ENCODE data around the gene RNU11.
A peak's percentile ranks its signal among the peaks of the same experiment; 100 is the strongest.
"Not testable (repeated sequence)": the region's sequence is repeated elsewhere in the genome, so short reads cannot be mapped to it uniquely, and the experiment has no call there.

RNU11 gene

GRCh38 chr1:28648474-28649198, at the start of gene RNU11:
Gene RNU11 (plus strand): TSS chr1:28648600.
- peak; percentile 84 to 86 for DNase-seq

- peak in 1 of 2 donors; percentile 8 for DNase-seq
These were observed 46.7 kb upstream of the RNU11 start for GRCh38 chr1:28601696-28602095.

DNA sequence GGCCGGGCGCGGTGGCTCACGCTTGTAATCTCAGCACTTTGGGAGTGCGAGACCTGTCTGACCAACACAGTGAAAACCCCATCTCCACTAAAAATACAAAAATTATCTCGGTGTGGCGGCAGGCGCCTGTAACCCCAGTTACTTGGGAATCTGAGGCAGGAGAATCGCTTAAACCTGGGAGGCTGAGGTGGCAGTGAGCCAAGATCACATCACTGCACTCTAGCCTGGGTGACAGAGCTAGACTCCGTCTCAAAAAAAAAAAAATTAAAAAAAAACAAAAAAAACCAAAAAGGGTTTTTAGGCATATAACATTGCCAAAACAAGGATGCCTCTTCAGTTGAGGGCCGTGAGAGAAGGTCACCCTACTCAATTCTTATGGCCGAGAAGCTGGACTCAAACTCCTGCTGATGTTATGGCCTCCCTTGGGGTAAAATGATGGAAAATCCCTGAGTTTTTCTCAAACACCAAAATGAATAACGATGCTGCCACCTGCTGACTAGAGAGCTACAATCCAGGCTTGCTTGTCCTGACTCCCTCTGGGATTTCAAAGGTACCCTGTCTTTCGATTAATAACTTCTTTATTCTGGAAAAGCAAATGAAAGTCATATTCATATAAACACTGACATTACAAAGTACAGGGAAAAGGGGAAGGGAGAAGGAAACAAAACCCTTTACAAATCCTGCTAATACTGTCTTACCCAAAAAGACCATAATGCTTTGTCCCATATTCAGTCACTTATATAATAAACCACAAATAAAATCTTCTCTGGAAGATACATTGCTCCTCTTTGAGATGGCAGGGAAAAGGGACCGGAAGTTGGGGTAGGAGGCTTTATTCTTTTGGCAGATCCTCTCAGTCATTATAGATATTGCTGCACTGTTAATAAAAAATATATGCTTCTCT, 45.6 kb upstream of the RNU11 start:
- DNase-seq = peak in 1 of 2 donors; percentile 22

GRCh38 chr1:28604411-28604810, 44.0 kb upstream of the RNU11 start:
- DNase-seq = no peak

DNA sequence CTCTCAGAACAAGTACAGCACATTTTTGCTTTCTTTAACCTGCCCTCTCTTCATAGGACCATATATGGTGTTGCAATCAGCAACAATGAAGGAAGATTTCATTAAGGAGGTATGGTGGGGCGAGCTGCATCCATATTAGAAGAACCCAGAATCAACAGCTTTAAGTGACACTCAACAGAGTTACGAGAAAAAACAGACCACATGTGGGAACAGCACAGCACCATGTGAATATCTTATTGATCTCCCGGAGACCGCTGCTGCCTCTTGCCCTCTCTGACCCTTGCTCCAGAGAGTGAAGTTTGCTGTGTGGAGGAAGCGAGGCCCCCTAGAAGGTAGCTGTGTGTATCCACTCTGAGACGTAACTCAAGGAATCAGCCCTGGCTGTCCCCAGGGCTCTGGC, 43.4 kb upstream of the RNU11 start:
- DNase-seq = no peak

GRCh38 chr1:28606771-28607170, 41.6 kb upstream of the RNU11 start:
- no peak for DNase-seq

- DNase-seq = no peak
These were observed 35.2 kb upstream of the RNU11 start for GRCh38 chr1:28613175-28613574.

GRCh38 chr1:28631713-28632112, 16.7 kb upstream of the RNU11 start:
- no peak for DNase-seq

DNA sequence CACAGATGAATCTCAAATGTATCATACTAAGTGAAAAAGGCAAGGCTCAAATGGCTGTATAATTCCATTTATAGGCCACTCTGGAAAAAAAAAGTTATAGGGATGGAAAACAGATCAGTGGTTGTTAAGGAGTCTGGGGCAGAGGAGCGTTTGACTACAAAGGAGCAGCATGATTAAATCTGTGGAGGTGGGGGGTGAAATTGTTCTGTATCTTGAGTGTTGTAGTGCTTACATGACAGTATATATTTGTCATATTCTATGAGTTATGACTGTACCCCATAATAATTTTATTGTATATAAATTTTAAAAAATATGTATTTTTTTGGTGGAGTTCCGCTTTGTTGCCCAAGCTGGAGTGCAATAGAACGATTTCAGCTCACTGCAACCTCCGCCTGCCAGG, 15.8 kb upstream of the RNU11 start:
- no peak for DNase-seq

- DNase-seq = no peak
These were observed 7.6 kb upstream of the RNU11 start for GRCh38 chr1:28640766-28641165.

GRCh38 chr1:28642056-28642846, 6.1 kb upstream of the RNU11 start:
- DNase-seq = no peak

DNA sequence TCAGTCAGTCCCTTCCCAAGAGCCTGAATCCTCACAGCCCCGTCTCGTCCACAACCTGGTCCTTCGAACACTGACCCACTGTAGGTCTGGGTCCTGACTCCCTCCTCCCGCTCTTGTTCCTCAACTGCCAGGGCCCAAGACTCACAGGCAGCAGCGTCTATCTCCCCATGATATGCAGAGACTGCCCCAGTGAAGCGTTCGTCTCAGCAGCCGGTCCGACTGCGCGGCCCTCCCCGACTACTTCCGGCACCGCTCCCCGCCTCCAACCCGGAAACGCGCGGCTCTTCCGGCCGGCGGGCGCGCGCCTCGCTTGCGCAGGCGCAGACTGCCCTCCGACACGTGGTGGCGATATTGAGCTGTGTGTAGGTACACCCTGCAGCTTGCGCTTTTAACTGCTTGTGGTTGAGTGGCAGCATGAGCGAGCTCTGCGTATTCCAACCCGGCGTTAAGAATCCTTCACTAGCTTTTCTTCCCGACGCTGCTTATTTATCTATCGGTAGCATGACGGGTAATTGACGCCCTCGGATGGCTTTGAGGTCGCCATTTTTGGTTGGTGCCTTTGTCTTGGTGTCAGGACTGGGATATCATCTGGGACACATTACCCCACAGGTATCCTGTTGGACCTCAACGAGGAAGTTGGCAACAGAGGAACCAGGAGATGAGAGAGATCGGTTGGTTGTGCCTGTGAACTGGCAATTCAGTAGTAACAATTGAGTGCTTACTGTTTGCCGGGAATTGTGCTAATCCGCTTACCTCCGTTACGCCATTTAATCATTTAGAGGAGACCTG, 5.4 kb upstream of the RNU11 start, which contains the start of gene TAF12:
TAF12 (minus strand) TSS at position 221 of the 789 bp plus-strand sequence. CDS start 20,986 bp downstream, outside the sequence.
- DNase-seq = peak; percentile 88 to 90

- no peak for DNase-seq
These were observed 3.9 kb upstream of the RNU11 start for GRCh38 chr1:28644494-28644893.

DNA sequence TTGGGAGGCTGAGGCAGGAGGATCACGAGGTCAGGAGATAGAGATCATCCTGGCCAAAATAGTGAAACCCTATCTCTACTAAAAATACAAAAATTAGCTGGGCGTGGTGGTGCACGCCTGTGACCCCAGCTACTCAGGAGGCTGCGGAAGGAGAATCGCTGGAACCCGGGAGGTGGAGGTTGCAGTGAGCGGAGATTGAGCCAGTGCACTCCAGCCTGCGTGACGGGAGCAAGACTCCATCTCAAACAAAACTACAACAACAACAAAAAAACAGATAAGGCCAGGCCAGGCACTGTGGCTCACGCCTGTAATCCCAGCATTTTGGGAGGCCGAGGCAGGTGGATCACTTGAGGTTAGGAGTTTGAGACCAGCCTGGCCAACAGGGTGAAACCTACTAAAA, 3.0 kb upstream of the RNU11 start:
- DNase-seq = not testable (repeated sequence)

DNA sequence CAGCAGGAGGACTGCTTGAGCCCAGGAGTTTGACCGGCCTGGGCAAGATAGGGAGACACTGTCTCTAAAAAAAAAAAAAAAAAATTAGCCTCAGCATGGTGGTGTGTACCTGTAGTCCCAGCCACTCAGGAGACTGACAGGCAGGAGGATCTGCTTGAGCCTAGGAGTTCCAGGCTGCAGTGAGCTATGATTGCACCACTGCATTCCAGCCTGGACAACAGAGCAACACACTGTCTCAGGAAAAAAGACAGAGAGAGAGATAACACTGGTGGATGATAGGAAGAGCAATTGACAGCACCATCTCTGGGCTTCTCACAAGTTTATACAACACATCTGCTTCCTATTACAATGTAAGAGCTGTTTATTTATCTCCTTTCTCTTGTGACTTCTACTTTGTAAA, 2.4 kb upstream of the RNU11 start:
- no peak for DNase-seq

- peak; percentile 71 to 78 for DNase-seq
These were observed 359 bp upstream of the RNU11 start for GRCh38 chr1:28648008-28648473.

DNA sequence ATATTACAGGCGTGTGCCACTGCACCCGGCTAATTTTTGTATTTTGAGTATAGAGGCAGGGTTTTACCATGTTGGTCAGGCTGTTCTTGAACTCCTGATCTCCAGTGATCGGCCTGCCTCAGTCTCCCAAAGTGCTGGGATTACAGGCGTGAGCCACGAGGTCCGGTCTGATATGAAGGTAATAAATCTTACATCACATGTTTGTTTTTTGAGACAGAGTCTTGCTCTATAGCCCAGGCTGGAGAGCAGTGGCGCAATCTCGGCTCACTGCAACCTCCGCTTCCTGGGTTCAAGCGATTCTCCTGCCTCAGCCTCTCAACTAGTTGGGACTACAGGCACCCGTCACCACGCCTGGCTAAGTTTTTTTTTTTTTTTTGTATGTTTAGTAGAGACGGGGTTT, 4.7 kb downstream of the RNU11 start:
- DNase-seq = not testable (repeated sequence)

DNA sequence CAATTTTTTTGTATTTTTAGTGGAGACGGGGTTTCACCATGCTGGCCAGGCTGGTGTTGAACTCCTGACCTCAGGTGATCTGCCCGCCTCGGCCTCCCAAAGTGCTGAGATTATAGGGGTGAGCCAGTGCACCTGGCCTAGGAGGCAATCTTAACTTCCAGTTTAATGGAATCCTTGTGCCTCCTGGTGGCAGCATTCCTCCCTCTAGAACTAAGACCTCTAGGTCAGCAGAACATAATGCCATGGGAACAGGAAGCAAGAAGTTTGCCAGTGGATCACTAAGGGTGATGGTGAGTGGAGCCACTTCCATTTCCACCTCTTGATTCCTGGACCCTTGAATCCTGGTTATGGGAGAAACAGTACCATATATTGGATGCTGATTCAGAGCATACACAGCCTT, 5.5 kb downstream of the RNU11 start:
- not testable (repeated sequence) for DNase-seq

DNA sequence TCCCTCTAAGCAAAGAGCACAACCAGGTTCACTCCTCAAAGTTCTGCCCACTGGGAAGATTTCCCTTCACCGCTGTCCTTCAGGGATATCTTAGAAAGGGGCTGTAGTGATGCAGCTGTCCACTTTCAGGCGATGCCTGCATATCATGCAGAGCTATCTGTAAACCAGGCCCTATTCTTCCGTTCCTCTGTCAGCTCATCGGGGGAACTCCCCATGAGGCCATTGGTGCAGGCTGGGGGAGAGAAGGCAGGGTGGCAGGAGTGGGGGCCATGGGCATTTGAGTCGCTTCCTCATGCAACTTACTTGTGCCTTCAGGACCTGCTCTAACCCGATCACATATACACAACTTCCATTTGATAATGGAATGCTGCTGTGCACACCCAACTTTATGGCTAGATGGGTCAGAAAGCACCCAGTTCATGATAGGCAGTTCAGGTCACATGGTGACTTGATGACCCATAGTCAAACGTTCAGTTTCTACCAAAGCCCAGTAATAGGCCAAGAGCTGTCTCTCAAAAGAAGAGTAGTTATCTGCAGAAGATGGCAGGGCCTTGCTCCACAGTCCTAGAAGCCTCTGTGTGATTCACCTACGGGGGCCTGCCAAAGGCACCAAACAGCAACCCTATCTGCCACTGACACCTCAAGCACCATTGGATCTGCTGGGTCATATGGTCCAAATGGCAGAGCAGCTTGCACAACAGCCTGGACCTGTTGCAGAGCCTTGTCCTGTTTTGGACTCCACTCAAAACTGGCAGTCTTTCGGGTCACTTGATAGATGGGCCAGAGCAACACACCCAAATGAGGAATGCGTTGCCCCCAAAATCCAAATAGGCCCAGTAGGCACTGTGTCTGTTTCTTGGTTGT, 7.3 kb downstream of the RNU11 start:
- not testable (repeated sequence) for DNase-seq

DNA sequence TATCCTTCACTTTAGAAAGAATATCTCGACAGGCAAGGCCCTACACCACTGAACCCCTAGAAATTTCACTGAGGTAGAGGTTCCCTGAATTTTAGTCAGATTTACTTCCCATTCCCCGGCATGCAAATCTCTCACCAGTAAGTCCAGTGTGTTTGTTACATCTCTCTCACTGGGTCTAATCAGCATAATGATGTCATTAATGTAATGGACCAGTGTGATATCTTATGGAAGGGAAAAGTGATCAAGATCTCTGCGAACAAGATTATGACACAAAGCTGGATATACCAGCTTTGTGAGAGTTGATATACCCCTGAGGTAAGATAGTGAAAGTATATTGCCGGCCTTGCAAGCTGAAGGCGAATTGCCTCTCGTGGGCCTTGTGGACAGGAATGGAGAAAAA, 7.9 kb downstream of the RNU11 start:
- DNase-seq = no peak

GRCh38 chr1:28663871-28664470, 15.6 kb downstream of the RNU11 start:
- no peak for DNase-seq
